ENCODE data around the gene KEAP1. TPM values are rescaled to one million over a fixed set of nuclear protein-coding genes. Genes with fewer than 3 reads are reported as not detected.

KEAP1 gene
- total and polyA plus RNA-seq, 2 of the 13 experiments (the other 11 are each of a cell fraction or from before 2014, with no cell fraction given) = 56.7 to 72.9 TPM

DNA sequence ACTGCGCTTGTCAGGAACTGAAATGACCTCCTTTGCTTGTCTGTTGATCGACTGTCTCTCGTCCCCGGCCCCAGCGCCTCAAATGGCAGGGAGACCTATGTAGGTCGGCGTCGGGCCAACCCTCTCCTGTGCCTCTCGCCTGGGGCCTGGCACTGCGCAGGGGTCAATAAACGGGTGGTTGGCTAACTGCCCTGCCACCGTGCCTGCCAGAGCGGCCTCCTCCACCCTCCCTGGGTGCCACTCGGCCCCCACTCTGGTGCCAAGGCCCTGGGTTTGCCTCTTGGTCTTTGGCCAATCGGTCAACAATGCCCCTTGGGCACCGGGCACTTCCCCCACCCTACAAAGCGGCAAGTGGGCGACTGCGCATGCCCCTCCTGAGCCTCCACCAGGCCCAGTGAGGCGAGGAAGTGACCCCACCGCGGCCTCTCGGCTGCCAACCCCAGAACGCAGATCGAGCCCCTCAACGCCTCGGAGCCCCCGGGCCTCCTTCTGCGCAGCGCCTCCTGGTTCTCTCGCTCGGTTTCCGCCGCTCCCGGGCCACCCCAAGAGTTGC is 1.1 kb downstream of the KEAP1 start (continued):
- TF ChIP-seq PATZ1 (CRISPR knock-in tag; IDR thresholded peaks at IDR 0.05) (peak; percentile 22; the same call in 1 of the 2 replicates), KDM4B (CRISPR knock-in tag; IDR thresholded peaks at IDR 0.05) (peak; percentile 83; the same call in 1 of the 2 replicates), GATAD2A (CRISPR knock-in tag; IDR thresholded peaks at IDR 0.05) (peak; percentile 38; the same call in 1 of the 2 replicates), ZNF121 (CRISPR knock-in tag; IDR thresholded peaks at IDR 0.05) (peak; percentile 32; the same call in 1 of the 2 replicates), ZBTB7B (CRISPR knock-in tag; IDR thresholded peaks at IDR 0.05) (peak; percentile 58; the same call in 1 of the 2 replicates), ZNF382 (CRISPR knock-in tag; IDR thresholded peaks at IDR 0.05; ENCODE audit: borderline replicate concordance) (no peak), ZBTB7A (CRISPR knock-in tag; IDR thresholded peaks at IDR 0.05) (no peak), RXRA (CRISPR knock-in tag; IDR thresholded peaks at IDR 0.05) (peak; percentile 44; the same call in 1 of the 2 replicates), SMAD3 (CRISPR knock-in tag; IDR thresholded peaks at IDR 0.05) (peak; percentile 25; the same call in 1 of the 2 replicates), NFATC3 (CRISPR knock-in tag; IDR thresholded peaks at IDR 0.05) (no peak), KAT2B (IDR thresholded peaks at IDR 0.05; ENCODE audit: borderline replicate concordance, low read depth, low read length) (no peak), SSRP1 (CRISPR knock-in tag; IDR thresholded peaks at IDR 0.05) (0 out of 2 replicates have a peak, but pooled peaks have one; percentile 49), HNRNPL (IDR thresholded peaks at IDR 0.05; ENCODE audit: low read depth, low read length) (peak; percentile 100), AFF4 (CRISPR knock-in tag; IDR thresholded peaks at IDR 0.05) (peak; percentile 62; the same call in 1 of the 2 replicates), ZNF75D (CRISPR knock-in tag; IDR thresholded peaks at IDR 0.05; ENCODE audit: borderline replicate concordance) (no peak; the same call in 1 of the 2 replicates), ZFP36 (IDR thresholded peaks at IDR 0.05; ENCODE audit: borderline replicate concordance, low read depth, low read length, partially characterized antibody) (no peak), ZNF335 (CRISPR knock-in tag; IDR thresholded peaks at IDR 0.05) (peak; percentile 43; the same call in 1 of the 2 replicates), ZNF792 (CRISPR knock-in tag; IDR thresholded peaks at IDR 0.05) (peak; percentile 43; the same call in 1 of the 2 replicates), SIX4 (CRISPR knock-in tag; IDR thresholded peaks at IDR 0.05) (no peak), HNRNPLL (IDR thresholded peaks at IDR 0.05; ENCODE audit: low read depth, low read length, poor library complexity, severe bottlenecking) (peak; percentile 6), TGIF2 (CRISPR knock-in tag; IDR thresholded peaks at IDR 0.05) (peak; percentile 21; the same call in 1 of the 2 replicates)
- TF ChIP-seq, protein P1, sequence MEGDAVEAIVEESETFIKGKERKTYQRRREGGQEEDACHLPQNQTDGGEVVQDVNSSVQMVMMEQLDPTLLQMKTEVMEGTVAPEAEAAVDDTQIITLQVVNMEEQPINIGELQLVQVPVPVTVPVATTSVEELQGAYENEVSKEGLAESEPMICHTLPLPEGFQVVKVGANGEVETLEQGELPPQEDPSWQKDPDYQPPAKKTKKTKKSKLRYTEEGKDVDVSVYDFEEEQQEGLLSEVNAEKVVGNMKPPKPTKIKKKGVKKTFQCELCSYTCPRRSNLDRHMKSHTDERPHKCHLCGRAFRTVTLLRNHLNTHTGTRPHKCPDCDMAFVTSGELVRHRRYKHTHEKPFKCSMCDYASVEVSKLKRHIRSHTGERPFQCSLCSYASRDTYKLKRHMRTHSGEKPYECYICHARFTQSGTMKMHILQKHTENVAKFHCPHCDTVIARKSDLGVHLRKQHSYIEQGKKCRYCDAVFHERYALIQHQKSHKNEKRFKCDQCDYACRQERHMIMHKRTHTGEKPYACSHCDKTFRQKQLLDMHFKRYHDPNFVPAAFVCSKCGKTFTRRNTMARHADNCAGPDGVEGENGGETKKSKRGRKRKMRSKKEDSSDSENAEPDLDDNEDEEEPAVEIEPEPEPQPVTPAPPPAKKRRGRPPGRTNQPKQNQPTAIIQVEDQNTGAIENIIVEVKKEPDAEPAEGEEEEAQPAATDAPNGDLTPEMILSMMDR (CRISPR knock-in tag; IDR thresholded peaks at IDR 0.05) = peak; percentile 3; the same call in 1 of the 2 replicates
- TF ChIP-seq, protein P2, sequence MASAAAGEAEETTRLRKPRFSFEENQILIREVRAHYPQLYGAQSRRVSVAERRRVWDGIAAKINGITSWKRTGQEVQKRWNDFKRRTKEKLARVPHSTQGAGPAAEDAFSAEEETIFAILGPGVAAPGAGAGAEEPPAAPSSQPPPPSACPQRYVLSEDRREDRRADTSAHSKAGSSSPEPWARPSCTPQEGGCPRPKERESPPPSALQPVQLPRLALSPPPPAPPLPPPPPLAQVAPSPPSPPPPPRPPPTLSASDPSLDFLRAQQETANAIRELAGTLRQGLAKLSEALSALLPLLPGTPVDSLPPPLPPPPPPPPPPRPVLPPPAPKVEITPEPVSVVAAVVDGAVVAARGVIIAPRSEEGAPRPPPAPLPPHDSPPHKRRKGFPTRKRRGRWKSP (CRISPR knock-in tag; IDR thresholded peaks at IDR 0.05) = 0 out of 2 replicates have a peak, but pooled peaks have one; percentile 13

All from HepG2 (cell line).